SK-N-SH (cell line): ENCODE measurements around the gene IGF2BP3. TPM values are rescaled to one million over a fixed set of nuclear protein-coding genes. Genes with fewer than 3 reads are reported as not detected.
A peak's percentile ranks its signal among the peaks of the same experiment; 100 is the strongest.

Source experiments
- CTCF ChIA-PET: fragments of 300-600, 350-600 bp; formaldehyde crosslinking; extraction: SDS; loops from one replicate; lab custom pipeline; 2021; lab: Yijun Ruan, JAX
- POLR2A ChIA-PET: fragments of 350-600 bp; sonication (Branson Sonifier 250); formaldehyde crosslinking; extraction: SDS; loops from one replicate; lab custom pipeline; 2020; ENCODE audit warnings: antibody characterized with exemption, inconsistent platforms; lab: Yijun Ruan, JAX
- DNase-seq: peaks from one replicate; pipeline ENCODE4 v3.0.0; 2012
- H2AFZ ChIP-seq: fragments of 200-600 bp; sonication (generic); 2 replicates; pipeline ENCODE4 v1.8.1; 2016; ENCODE audit warnings: antibody characterized with exemption, mild to moderate bottlenecking, low read depth
- H3F3A ChIP-seq: fragments of 200-600 bp; sonication (generic); replicated peaks from 2 replicates; pipeline ENCODE3; 2016; ENCODE audit warnings: antibody characterized with exemption, mild to moderate bottlenecking; ENCODE audit not compliant: insufficient read depth
- H3K27ac ChIP-seq, 2 experiments: fragments of 200-500 bp in 1 of 2; fragments of 200-600 bp in 1 of 2; sonication (Bioruptor generic) in 1 of 2; sonication (generic), shearing (Covaris generic) in 1 of 2; 2 replicates each; pipeline versions ENCODE4 v1.5.1 to v1.6.1; 2014 to 2016; ENCODE audit warnings: low read depth in 2 of 2, inconsistent platforms in 1 of 2, low read length in 1 of 2, mild to moderate bottlenecking in 1 of 2, mixed read lengths in 1 of 2
- H3K27me3 ChIP-seq: fragments of 200-600 bp; sonication (generic), shearing (Covaris generic); 2 replicates; pipeline ENCODE4 v1.6.1; 2016; ENCODE audit warnings: mixed run types; ENCODE audit not compliant: insufficient read depth
- H3K36me3 ChIP-seq, 2 experiments: fragments of 200-500 bp in 1 of 2; fragments of 200-600 bp in 1 of 2; sonication (Bioruptor generic) in 1 of 2; sonication (generic) in 1 of 2; replicated peaks in 1 of 2; 2 replicates each; pipeline versions ENCODE3 to v1.5.1; 2014 to 2016; ENCODE audit warnings: low read length in 1 of 2, mild to moderate bottlenecking in 1 of 2; ENCODE audit not compliant: insufficient read depth in 2 of 2, control insufficient read depth in 1 of 2
- H3K4me1 ChIP-seq, 2 experiments: fragments of 200-500 bp in 1 of 2; fragments of 200-600 bp in 1 of 2; sonication (Bioruptor generic) in 1 of 2; sonication (generic), shearing (Covaris generic) in 1 of 2; 2 replicates each; pipeline versions ENCODE4 v1.5.1 to v1.6.1; 2014 to 2016; ENCODE audit warnings: low read depth in 1 of 2, low read length in 1 of 2, mixed run types in 1 of 2; ENCODE audit not compliant: insufficient read depth in 2 of 2, control insufficient read depth in 1 of 2
- H3K4me2 ChIP-seq: fragments of 200-600 bp; sonication (generic), shearing (Covaris generic); 2 replicates; pipeline ENCODE4 v1.6.1; 2017; ENCODE audit warnings: mixed run types
- H3K4me3 ChIP-seq, 2 experiments: fragments of 200-500 bp in 1 of 2; fragments of 200-600 bp in 1 of 2; sonication (Bioruptor generic) in 1 of 2; sonication (generic), shearing (Covaris generic) in 1 of 2; 2 replicates each; pipeline versions ENCODE4 v1.5.1 to v1.8.1; 2014 to 2016; ENCODE audit warnings: low read depth in 2 of 2, inconsistent platforms in 1 of 2, low read length in 1 of 2, mild to moderate bottlenecking in 1 of 2, mixed read lengths in 1 of 2, moderate library complexity in 1 of 2
- H3K79me2 ChIP-seq: fragments of 200-600 bp; sonication (generic); 2 replicates; pipeline ENCODE4 v1.8.1; 2017; ENCODE audit warnings: mild to moderate bottlenecking; ENCODE audit not compliant: insufficient read depth
- H3K9ac ChIP-seq: fragments of 200-600 bp; sonication (generic); 2 replicates; pipeline ENCODE4 v1.6.1; 2017; ENCODE audit warnings: mixed run types
- H3K9me2 ChIP-seq: fragments of 200-600 bp; sonication (generic); 2 replicates; pipeline ENCODE4 v1.6.1; 2017; ENCODE audit warnings: mixed run types
- H3K9me3 ChIP-seq: fragments of 200-600 bp; sonication (generic); 2 replicates; pipeline ENCODE4 v1.6.1; 2017; ENCODE audit warnings: mixed run types, mild to moderate bottlenecking, moderate library complexity
- H4K20me1 ChIP-seq: fragments of 200-600 bp; sonication (generic); 2 replicates; pipeline ENCODE4 v1.6.1; 2017; ENCODE audit warnings: mild to moderate bottlenecking, mixed run types; ENCODE audit not compliant: insufficient read depth
- CHD2 ChIP-seq: fragments of 150-350 bp; IDR thresholded peaks from 2 replicates; pipeline ENCODE4 v1.6.1; 2018; ENCODE audit warnings: low read length; ENCODE audit not compliant: partially characterized antibody
- EP300 ChIP-seq, 2 experiments: IDR thresholded peaks; 2 replicates each; pipeline versions ENCODE4 v1.4.0 to v1.6.1; 2012; ENCODE audit warnings: borderline replicate concordance in 1 of 2, low read depth in 1 of 2, low read length in 1 of 2
- FOSL2 ChIP-seq: IDR thresholded peaks from 2 replicates; pipeline ENCODE4 v1.4.0; 2012; ENCODE audit warnings: low read depth, mild to moderate bottlenecking, moderate library complexity, borderline replicate concordance
- JUND ChIP-seq: IDR thresholded peaks from 2 replicates; pipeline ENCODE4 v1.4.0; 2012
- RCOR1 ChIP-seq: fragments of 150-350 bp; IDR thresholded peaks from 2 replicates; pipeline ENCODE4 v1.6.1; 2017; ENCODE audit warnings: antibody characterized with exemption, low read length
- TCF12 ChIP-seq: IDR thresholded peaks from 2 replicates; pipeline ENCODE4 v1.4.0; 2012
- TEAD4 ChIP-seq: IDR thresholded peaks from 2 replicates; pipeline ENCODE4 v1.4.0; 2012; ENCODE audit warnings: mild to moderate bottlenecking, borderline replicate concordance; ENCODE audit not compliant: insufficient read depth
- WGBS: methylation state at CpG from one replicate; pipeline ENCODE4 v1.1.6; 2017; ENCODE audit warnings: low lambda C conversion rate; 5-methylcytosine and 5-hydroxymethylcytosine counted together
- polyA plus RNA-seq, 3 experiments: library from polyadenylated mRNA; depleted of rRNA; stranded (reverse); fragments of >200 nt; gene quantifications; 2 replicates each; pipeline ENCODE4 v1.2.3, GENCODE V29; 2012
- TF ChIP-seq, protein P1 (sequence below): IDR thresholded peaks from 2 replicates; pipeline ENCODE4 v1.4.0; 2012; ENCODE audit warnings: low read depth, borderline replicate concordance

IGF2BP3 gene
- polyA plus RNA-seq, 1 of the 3 experiments (the other 2 are of a cell fraction): 34.4 TPM

DNA sequence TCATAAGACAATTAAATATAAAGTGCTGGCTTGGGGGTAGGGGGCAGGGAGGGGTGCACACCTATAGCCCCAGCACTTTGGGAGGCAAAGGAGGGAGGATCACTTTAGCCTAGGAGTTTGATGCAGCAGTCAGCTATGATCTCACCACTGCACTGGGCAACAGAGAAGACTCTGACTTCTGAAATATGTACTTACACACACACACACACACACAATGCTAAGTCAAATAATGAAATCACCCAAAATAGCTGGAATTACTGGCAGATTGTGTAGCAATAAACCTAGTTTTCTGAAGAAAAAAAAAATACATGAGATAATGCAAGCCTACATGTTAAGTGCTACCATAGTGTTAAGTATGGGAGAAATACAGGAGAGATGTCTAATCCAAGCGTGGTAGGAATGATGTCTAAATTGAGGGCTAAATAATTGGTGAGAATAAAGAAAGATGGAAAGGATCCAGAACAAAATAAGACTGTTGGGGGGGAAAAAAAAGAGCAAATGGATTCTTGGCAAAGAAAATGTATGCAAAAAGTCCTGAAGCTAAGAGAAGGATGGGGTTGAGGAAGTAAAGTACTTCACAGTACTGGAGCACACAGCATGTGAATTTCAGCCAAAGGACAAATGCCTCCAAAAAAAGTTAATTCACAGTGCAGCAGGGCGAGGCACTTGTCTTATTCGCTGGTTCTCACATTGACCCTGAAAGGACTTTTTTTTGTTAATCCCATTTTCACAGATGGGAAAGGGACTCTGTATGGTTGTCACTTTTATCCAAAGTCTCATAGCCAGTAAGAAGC, 73.9 kb downstream of the IGF2BP3 start:
- Histone ChIP-seq H3K4me3 (no peak overlapping the region), H2AFZ (no peak overlapping the region), H3K4me2 (peak overlapping the region; percentile 10; the same call in 1 of the 2 replicates), H3K79me2 (peaks cover 77% of the 10 kb centered on the region), H3K27ac (peak overlapping the region in 1 of 2 experiments; percentile 36; a peak in 2 of 4 replicates), H3K4me1 (peaks cover 0 to 27% of the 10 kb centered on the region in 2 experiments; a peak in 2 of 4 replicates), H3K9me3 (no peaks in the 10 kb centered on the region), H3K36me3 (peaks cover 24 to 38% of the 10 kb centered on the region in 2 experiments), H3K9ac (no peak overlapping the region), H4K20me1 (peaks cover 38% of the 10 kb centered on the region), H3F3A (peaks cover 6% of the 10 kb centered on the region), H3K27me3 (no peaks in the 10 kb centered on the region), H3K9me2 (no peaks in the 10 kb centered on the region)
- WGBS: 97% methylated on average over 3 of the region's 3 CpGs
- POLR2A ChIA-PET: no interaction called here
- CTCF ChIA-PET: interaction anchor here (0.7 to 1.5 kb wide), 3 partner anchors 38 to 78 kb away, joined by 3 read pairs; no protein-coding TSS in a partner anchor
- TF ChIP-seq, protein P1, sequence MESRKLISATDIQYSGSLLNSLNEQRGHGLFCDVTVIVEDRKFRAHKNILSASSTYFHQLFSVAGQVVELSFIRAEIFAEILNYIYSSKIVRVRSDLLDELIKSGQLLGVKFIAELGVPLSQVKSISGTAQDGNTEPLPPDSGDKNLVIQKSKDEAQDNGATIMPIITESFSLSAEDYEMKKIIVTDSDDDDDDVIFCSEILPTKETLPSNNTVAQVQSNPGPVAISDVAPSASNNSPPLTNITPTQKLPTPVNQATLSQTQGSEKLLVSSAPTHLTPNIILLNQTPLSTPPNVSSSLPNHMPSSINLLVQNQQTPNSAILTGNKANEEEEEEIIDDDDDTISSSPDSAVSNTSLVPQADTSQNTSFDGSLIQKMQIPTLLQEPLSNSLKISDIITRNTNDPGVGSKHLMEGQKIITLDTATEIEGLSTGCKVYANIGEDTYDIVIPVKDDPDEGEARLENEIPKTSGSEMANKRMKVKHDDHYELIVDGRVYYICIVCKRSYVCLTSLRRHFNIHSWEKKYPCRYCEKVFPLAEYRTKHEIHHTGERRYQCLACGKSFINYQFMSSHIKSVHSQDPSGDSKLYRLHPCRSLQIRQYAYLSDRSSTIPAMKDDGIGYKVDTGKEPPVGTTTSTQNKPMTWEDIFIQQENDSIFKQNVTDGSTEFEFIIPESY: no peak
- no peak for TF ChIP-seq RCOR1
- TF ChIP-seq JUND: peak; percentile 20; the same call in 1 of the 2 replicates
- TF ChIP-seq TEAD4: 0 out of 2 replicates have a peak, but pooled peaks have one; percentile 24
- 0 out of 2 replicates have a peak, but pooled peaks have one; percentile 19 for TF ChIP-seq FOSL2
- DNase-seq: no peak

DNA sequence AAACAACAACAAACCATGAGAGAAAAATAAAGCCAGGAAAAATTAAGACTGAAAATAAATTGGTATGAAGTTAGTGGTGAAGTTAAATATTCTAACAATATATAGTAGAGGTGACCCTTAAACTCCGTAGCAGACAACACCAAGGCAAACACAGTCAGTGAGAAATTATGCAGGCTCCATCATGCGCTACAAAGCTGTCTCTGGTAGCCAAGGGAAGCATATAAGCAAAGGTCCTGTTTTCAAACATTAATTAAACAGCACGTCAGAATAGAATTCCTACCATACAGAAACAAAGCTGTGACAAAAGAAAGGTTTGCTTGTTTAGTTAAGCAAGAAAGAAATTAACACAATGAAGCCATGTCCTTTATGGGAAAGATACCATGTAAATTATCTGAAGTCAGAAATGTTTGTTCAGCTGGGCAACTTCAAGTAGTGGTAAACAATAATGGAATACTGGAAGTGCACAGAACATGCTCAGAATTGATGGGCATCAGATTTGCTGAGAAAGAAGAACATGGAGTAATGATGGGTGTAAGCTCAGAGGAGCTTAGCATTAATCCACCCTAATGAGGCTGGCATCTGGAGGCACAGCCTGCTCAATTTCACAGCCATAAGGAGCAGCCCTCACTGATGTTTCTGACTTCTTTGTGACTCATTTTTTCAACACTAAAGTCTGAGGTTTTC, 75.7 kb downstream of the IGF2BP3 start:
- H3K4me2 ChIP-seq: 0 out of 2 replicates have a peak overlapping the region, but pooled peaks have one; percentile 16
- WGBS: 95% methylated on average over 3 of the region's 3 CpGs
- POLR2A ChIA-PET: no interaction called here

More for the DNA sequence above, 75.7 kb downstream of the IGF2BP3 start:
- H3K27me3 ChIP-seq: no peaks in the 10 kb centered on the region
- H3K9ac ChIP-seq: no peak overlapping the region
- CTCF ChIA-PET: interaction anchor here (1.0 to 1.5 kb wide), 4 partner anchors 29 to 80 kb away, joined by 3 read pairs; no protein-coding TSS in a partner anchor
- peaks cover 6% of the 10 kb centered on the region for H3F3A ChIP-seq
- H3K4me3 ChIP-seq: no peak overlapping the region
- no peak overlapping the region for H2AFZ ChIP-seq
- H3K79me2 ChIP-seq: peaks cover 76% of the 10 kb centered on the region
- no peaks in the 10 kb centered on the region for H3K9me3 ChIP-seq
- peak overlapping the region in 1 of 2 experiments; percentile 17; a peak in 2 of 4 replicates for H3K27ac ChIP-seq
- H3K9me2 ChIP-seq: no peaks in the 10 kb centered on the region
- DNase-seq: no peak
- TF ChIP-seq EP300 (IDR thresholded peaks at IDR 0.05; ENCODE audit: borderline replicate concordance in 1 of 2, low read depth in 1 of 2, low read length in 1 of 2): no peak
- 0 out of 2 replicates have a peak, but pooled peaks have one; percentile 12 for TF ChIP-seq TCF12
- no peak for TF ChIP-seq CHD2
- peaks cover 15 to 32% of the 10 kb centered on the region in 2 experiments for H3K36me3 ChIP-seq
- peaks cover 0 to 27% of the 10 kb centered on the region in 2 experiments; a peak in 2 of 4 replicates for H3K4me1 ChIP-seq
- H4K20me1 ChIP-seq: peaks cover 41% of the 10 kb centered on the region
